Colon (tissue), 2 donors: ENCODE data around the gene ARHGAP24.
"Not testable (repeated sequence)": the region's sequence is repeated elsewhere in the genome, so short reads cannot be mapped to it uniquely, and the experiment has no call there.

Experiments
- FAIRE-seq: peaks from 2 replicates; lab custom pipeline; 2012; peaks lifted over from hg19 to GRCh38; lab: Jason Lieb, UNC
- donor health status: control.
- donor health status: control.

The ARHGAP24 gene

DNA sequence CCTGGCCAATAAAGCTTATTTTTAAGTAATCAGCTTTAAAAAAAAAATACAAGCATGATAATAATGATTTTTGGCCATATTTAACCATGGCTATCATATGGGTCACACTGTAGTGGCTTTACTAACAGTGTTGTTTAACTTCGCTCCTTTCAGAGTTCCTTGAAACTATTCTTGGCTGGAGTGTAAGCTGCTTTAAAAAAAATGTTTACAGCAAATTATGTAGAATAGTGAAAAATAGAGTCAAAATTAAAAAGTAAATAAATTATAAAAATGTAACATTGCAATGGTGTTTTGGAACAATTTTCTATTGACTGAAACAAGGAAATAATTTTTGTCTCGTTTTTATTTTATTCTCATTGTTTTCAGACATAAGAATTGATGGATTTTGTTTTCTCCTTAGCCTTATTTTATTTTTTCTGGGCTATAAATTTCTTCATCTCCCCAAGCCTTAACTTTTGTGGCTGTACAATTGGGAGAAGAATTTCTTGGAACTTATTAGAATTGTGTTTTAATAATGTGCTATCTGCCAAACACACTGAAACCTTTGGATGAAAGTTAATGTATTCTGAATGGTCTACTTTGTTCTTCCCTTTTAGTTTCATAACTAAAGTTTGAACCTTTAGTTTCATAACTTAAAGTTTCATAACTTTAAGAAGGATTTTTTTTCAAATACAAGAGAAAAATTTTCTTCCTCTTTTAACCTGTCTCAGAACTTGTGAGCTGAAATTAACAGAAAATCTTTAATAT lies 182.0 kb downstream of the ARHGAP24 start:
- no peak for FAIRE-seq

- no peak for FAIRE-seq
These were observed 184.0 kb downstream of the ARHGAP24 start for GRCh38 chr4:85658766-85659439.

DNA sequence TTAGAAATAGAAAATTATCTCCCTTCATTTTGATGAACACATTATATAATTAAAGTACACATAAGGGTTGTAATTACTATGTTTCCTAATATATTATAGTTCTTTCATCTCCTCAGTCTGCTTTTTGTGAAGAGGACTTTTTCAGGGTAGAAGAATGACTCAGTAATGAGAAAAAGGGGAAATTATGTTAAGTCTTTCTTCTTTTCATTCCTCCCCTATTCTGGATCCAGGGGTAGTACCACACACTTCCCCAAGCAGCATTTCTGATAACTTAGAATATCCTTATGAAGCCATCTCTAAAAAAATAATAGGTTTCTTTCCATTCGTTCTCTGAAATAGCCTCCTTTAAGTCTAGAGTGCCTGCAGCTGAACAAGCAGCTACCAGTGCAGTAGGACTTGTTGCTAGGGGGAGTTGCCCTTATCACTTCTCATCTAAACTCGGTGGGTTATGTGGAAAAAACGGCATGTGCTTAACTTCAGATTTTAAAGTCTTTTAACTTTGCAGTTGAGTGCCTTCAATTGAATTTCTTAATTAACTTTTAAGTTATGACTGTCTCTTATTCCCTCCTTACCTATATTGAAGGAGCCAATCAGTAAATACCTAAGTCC lies 184.8 kb downstream of the ARHGAP24 start:
- FAIRE-seq = no peak

DNA sequence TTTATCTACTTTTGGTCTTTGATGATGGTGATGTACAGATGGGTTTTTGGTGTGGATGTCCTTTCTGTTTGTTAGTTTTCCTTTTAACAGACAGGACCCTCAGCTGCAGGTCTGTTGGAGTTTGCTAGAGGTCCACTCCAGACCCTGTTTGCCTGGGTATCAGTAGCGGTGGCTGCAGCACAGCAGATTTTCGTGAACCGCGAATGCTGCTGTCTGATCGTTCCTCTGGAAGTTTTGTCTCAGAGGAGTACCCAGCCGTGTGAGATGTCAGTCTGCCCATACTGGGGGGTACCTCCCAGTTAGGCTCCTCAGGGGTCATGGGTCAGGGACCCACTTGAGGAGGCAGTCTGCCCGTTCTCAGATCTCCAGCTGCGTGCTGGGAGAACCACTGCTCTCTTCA lies 191.7 kb downstream of the ARHGAP24 start:
- FAIRE-seq = not testable (repeated sequence)

- FAIRE-seq = no peak
These were observed 194.3 kb downstream of the ARHGAP24 start for GRCh38 chr4:85669204-85669603.

DNA sequence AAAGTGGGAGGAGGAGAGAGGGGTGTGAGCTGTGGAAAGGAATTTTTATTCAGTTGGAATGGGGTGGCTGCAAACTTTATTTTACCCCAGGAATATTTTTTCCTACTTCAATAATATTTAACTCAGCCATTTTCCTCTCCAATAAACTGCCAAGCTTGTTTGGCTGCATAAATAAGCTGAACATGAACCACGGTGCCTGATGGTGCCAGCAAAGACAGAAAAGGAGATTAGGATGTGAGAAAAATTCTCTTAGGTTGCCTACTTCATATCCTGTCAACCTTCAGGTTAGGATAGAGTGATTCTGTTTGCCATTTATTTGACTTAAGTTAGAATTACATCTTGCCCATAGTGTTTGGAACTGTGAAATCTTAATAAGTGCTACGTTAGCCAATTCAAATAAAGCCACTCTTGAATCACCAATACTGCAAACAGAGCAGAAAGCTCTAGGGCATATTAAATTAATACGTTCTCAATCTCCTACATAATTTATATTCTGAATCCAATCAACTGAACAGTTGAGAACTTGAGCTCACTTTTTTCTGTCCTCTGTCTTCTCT lies 195.1 kb downstream of the ARHGAP24 start:
- FAIRE-seq = no peak

- no peak for FAIRE-seq
These were observed 196.2 kb downstream of the ARHGAP24 start for GRCh38 chr4:85671120-85671519.

- no peak for FAIRE-seq
These were observed 197.2 kb downstream of the ARHGAP24 start for GRCh38 chr4:85672116-85672515.

- no peak for FAIRE-seq
These were observed 198.0 kb downstream of the ARHGAP24 start for GRCh38 chr4:85672959-85673358.

DNA sequence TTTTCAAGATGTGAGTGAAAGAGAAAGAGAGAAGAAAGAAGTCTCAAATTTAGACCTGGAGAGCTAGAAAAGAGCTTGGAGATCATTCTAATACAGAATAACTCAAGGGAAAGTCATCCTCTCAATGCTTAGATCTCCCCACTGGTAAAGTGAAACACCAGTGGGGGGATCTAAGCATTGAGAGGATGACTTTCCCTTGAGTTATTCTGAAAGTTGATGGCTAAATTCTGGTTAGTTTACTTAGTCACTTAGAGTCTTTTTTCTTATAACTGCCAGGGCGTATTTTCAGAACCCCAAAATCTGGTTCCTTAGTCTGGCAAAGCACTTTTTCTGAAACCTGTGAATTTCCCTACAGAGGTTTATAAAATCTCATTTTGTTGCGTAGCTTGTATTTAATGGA lies 198.6 kb downstream of the ARHGAP24 start:
- FAIRE-seq = no peak

GRCh38 chr4:85675076-85676049 lies 200.4 kb downstream of the ARHGAP24 start:
- no peak for FAIRE-seq

DNA sequence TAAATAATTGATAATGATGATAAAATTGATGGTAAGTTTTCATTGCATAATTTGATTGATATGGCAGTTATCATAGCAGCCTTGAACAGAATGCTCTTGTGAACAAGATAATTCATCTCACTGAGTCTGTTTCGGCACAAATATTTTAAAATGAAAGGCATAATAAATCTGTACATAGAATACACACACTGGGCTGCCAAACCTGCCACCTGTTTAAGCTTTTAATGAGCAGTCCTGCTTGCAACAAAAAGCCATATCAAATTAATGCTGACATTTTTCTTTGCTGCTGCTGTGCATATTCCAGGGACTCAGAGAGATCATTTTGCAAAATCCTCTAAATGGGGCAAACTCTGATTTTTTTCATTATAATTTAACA lies 201.1 kb downstream of the ARHGAP24 start:
- FAIRE-seq = no peak

GRCh38 chr4:85676850-85677590 lies 202.1 kb downstream of the ARHGAP24 start:
- FAIRE-seq = no peak

DNA sequence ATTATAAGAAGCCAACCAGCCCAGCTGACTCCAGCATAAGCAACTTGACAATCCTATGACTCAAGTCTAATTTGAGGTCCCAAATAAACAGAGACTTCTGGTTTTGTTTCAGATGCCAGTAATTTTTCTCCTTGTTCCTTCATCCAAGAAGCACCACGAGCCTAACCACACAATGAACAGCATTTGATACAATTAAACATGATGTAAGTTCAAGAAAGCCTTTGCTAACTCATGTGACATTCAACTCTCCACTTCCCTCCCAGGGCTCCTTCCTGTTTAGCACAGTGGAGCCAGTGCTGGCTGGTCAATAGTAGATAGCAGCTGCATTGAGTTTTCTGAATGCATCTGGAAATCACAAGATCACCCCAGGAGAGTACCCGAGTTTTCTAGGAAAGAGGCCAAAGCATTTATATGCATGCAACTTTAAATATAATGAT lies 206.3 kb downstream of the ARHGAP24 start:
- no peak for FAIRE-seq

DNA sequence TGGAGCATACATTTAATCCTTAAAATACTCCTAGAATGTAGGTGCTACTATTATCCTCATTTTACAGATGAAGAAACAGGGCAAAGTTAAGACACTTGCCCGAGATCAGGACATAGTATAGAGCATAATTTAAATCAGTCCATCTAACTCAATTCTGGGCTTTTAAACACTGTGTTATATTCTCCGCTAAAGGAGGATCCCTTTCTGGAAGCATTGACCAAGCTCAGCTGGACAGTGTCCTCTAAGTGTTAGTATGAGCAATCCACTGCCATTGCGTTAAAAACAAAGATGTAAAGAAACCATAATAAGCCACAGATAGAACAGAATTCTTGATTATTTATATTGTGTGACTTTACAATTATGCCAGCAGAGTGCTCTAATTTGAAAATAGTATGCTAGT lies 207.0 kb downstream of the ARHGAP24 start:
- FAIRE-seq = no peak

- FAIRE-seq = no peak
These were observed 207.4 kb downstream of the ARHGAP24 start for GRCh38 chr4:85682391-85682790.

- FAIRE-seq = no peak
These were observed 209.7 kb downstream of the ARHGAP24 start for GRCh38 chr4:85684676-85685075.

DNA sequence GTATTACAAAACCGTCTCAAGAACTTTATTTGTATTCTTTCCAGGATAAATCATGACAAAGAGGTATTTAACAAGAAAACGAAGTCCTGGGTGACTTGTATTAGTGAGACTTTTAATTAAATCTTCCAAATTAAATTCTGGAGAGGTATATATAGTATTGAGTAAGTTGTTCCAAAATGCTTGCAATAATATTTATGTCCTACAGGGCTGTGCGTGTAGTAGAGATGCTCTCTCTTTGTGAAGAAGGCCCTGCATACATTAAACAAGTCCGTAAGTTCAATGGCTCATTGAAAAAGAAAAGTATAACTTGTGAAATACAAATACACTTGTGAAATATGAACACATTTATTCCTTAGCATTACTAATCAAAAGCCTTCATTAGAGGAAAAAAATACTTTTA lies 211.4 kb downstream of the ARHGAP24 start:
- FAIRE-seq = no peak

- no peak for FAIRE-seq
These were observed 213.2 kb downstream of the ARHGAP24 start for GRCh38 chr4:85688055-85688740.

GRCh38 chr4:85696661-85697060 lies 221.7 kb downstream of the ARHGAP24 start:
- no peak for FAIRE-seq

- no peak for FAIRE-seq
These were observed 222.9 kb downstream of the ARHGAP24 start for GRCh38 chr4:85697854-85698253.
